GM12878 (cell line): ENCODE measurements around the gene RPL27A. TPM values are rescaled to one million over a fixed set of nuclear protein-coding genes. Genes with fewer than 3 reads are reported as not detected.

Source experiments
- ATAC-seq: fragments of 200-7000 bp; cut with Tn5 transposase; 3 replicates; pipeline ENCODE4 v1.9.1; 2020; ENCODE audit warnings: mild to moderate bottlenecking, moderate library complexity
- BruUV-seq: library from RNA; stranded (reverse); fragments of 400-500 nt; replicated peaks from 2 replicates; lab custom pipeline; 2021; lab: Mats Ljungman, UMichigan
- CTCF ChIA-PET: fragments of 300-600 bp; sonication (Branson Sonifier 250); formaldehyde crosslinking; extraction: SDS; loops from one replicate; lab custom pipeline; 2021; ENCODE audit warnings: inconsistent platforms; lab: Yijun Ruan, JAX
- POLR2A ChIA-PET: fragments of 350-600 bp; formaldehyde crosslinking; extraction: SDS; loops from one replicate; lab custom pipeline; 2021; ENCODE audit warnings: inconsistent platforms; lab: Charles Lee
- RAD21 ChIA-PET: fragments of 300-600 bp; sonication (Branson Sonifier 250); formaldehyde crosslinking; loops from one replicate; lab custom pipeline; 2023; ENCODE audit warnings: antibody characterized with exemption; ENCODE audit not compliant: unreplicated experiment; lab: Charles Lee
- SMC1A ChIA-PET: fragments of 300-600 bp; sonication (Branson Sonifier 250); formaldehyde crosslinking; loops from one replicate; lab custom pipeline; 2023; ENCODE audit not compliant: unreplicated experiment, uncharacterized antibody; lab: Charles Lee
- DNase-seq: peaks from one replicate; pipeline ENCODE4 v3.0.0-alpha.2; 2011; ENCODE audit warnings: low read depth, low spot score
- FAIRE-seq: peaks from 3 replicates; lab custom pipeline; 2011; peaks lifted over from hg19 to GRCh38; lab: Jason Lieb, UNC
- H2AFZ ChIP-seq: 2 replicates; pipeline ENCODE4 v1.6.0; 2011; ENCODE audit warnings: low read depth, low read length, control low read depth; ENCODE audit not compliant: control insufficient read depth
- H3K27ac ChIP-seq: 2 replicates; pipeline ENCODE4 v1.5.1; 2011; ENCODE audit warnings: control low read depth; ENCODE audit not compliant: control insufficient read depth, insufficient read depth
- H3K27me3 ChIP-seq, 2 experiments: replicated peaks in 1 of 2; 2 replicates each; pipeline versions ENCODE4 v1.6.0 to v1.6.1; 2011; ENCODE audit warnings: low read length in 1 of 2; ENCODE audit not compliant: control insufficient read depth in 2 of 2, insufficient read depth in 2 of 2
- H3K36me3 ChIP-seq, 2 experiments: 2 replicates each; pipeline ENCODE4 v1.5.1; 2011; ENCODE audit warnings: low read length in 1 of 2; ENCODE audit not compliant: control insufficient read depth in 2 of 2, insufficient read depth in 2 of 2
- H3K4me1 ChIP-seq: 2 replicates; pipeline ENCODE4 v1.6.1; 2011; ENCODE audit warnings: mild to moderate bottlenecking, low read length, moderate library complexity, mixed read lengths; ENCODE audit not compliant: control insufficient read depth, insufficient read depth
- H3K4me2 ChIP-seq: 2 replicates; pipeline ENCODE4 v1.6.0; 2011; ENCODE audit warnings: control low read depth; ENCODE audit not compliant: control insufficient read depth, insufficient read depth
- H3K4me3 ChIP-seq: fragments of 200-600 bp; sonication (generic); 2 replicates; pipeline ENCODE4 v1.5.1; 2016
- H3K79me2 ChIP-seq: 2 replicates; pipeline ENCODE4 v1.6.0; 2011; ENCODE audit warnings: low read length; ENCODE audit not compliant: control insufficient read depth, insufficient read depth
- H3K9ac ChIP-seq: 2 replicates; pipeline ENCODE4 v1.8.0; 2011; ENCODE audit warnings: low read length, control low read depth, mixed read lengths; ENCODE audit not compliant: control insufficient read depth, insufficient read depth
- H3K9me3 ChIP-seq: replicated peaks from 3 replicates; pipeline ENCODE4 v1.5.1; 2011; ENCODE audit warnings: mild to moderate bottlenecking, low read length; ENCODE audit not compliant: control insufficient read depth, insufficient read depth
- H4K20me1 ChIP-seq: 2 replicates; pipeline ENCODE4 v1.6.0; 2011; ENCODE audit not compliant: control insufficient read depth, insufficient read depth
- CEBPB ChIP-seq, 2 experiments: fragments of 150-350 bp in 1 of 2; IDR thresholded peaks; 2 replicates each; pipeline ENCODE4 v1.6.1; 2012 to 2014; ENCODE audit warnings: low read depth in 2 of 2, low read length in 2 of 2, borderline replicate concordance in 1 of 2, inconsistent platforms in 1 of 2
- FOS ChIP-seq: IDR thresholded peaks from 3 replicates; pipeline ENCODE4 v1.6.1; 2011; ENCODE audit warnings: borderline replicate concordance; ENCODE audit not compliant: insufficient read length; ENCODE audit errors: extremely low read depth
- NR2C1 ChIP-seq: fragments of 450-650 bp; IDR thresholded peaks from 2 replicates; pipeline ENCODE4 v1.6.1; 2017; ENCODE audit warnings: antibody characterized with exemption, mild to moderate bottlenecking, moderate library complexity
- PBX3 ChIP-seq: IDR thresholded peaks from 2 replicates; pipeline ENCODE4 v1.6.1; 2011; ENCODE audit warnings: mild to moderate bottlenecking, low read depth, low read length, moderate library complexity; ENCODE audit not compliant: insufficient replicate concordance
- PKNOX1 ChIP-seq: fragments of 450-650 bp; IDR thresholded peaks from 2 replicates; pipeline ENCODE4 v1.6.1; 2016; ENCODE audit warnings: mild to moderate bottlenecking
- ZNF622 ChIP-seq: fragments of 450-650 bp; IDR thresholded peaks from 2 replicates; pipeline ENCODE4 v1.6.1; 2017; ENCODE audit warnings: mild to moderate bottlenecking, inconsistent platforms
- ZNF687 ChIP-seq: fragments of 450-650 bp; IDR thresholded peaks from 2 replicates; pipeline ENCODE4 v1.6.1; 2017; ENCODE audit warnings: mild to moderate bottlenecking, moderate library complexity
- WGBS: methylation state at CpG from one replicate; pipeline ENCODE4 v1.1.6; 2016; ENCODE audit warnings: low lambda C conversion rate; ENCODE audit not compliant: insufficient replicate concordance, insufficient coverage; ENCODE audit errors: missing lambda C conversion rate; 5-methylcytosine and 5-hydroxymethylcytosine counted together
- in situ Hi-C: fragments of 300-500 bp; cut with MboI; formaldehyde crosslinking; loops from 9 replicates; pipeline ENCODE4 v1.14.3; 2018; ENCODE audit warnings: mixed read lengths
- intact Hi-C: fragments of 100-400 bp; cut with micrococcal nuclease; formaldehyde crosslinking; loops from one replicate; pipeline ENCODE4 v1.14.2; 2022; ENCODE audit not compliant: unreplicated experiment
- polyA plus RNA-seq, 11 experiments: library from polyadenylated mRNA; depleted of rRNA in 4 of 11; unstranded in 6 of 11; stranded (reverse) in 5 of 11; fragments of >200 nt; fragmentation: Nextera tagmentation in 4 of 11; fragmentation: Illumina TruSeq in 1 of 11; extraction: Ambion mirVana in 4 of 11; extraction: Trizol in 1 of 11; gene quantifications; 1 replicate in 1 of 11; 2 replicates in 10 of 11; pipeline versions ENCODE4 v1.2.1 to v1.2.3, GENCODE V29; 2011 to 2016; ENCODE audit warnings: inconsistent platforms in 2 of 11, missing spikeins in 2 of 11, low read depth in 1 of 11
- total RNA-seq, 4 experiments: library from RNA; depleted of rRNA in 3 of 4; stranded (reverse); fragments of >200 nt in 3 of 4; fragmentation: Illumina TruSeq in 1 of 4; extraction: Trizol in 1 of 4; gene quantifications; 2 replicates each; pipeline versions ENCODE4 v1.2.1 to v1.2.3, GENCODE V29; 2013 to 2021

Gene RPL27A
- total and polyA plus RNA-seq, 10 of the 15 experiments (the other 5 are each of a cell fraction or from before 2014, with no cell fraction given) = 978 to 4,776 (median 1,959) TPM

- FAIRE-seq (no peak), DNase-seq (no peak), ATAC-seq (no peak)
- Histone ChIP-seq H3K79me2 (no peaks in the 10 kb centered on the region), H2AFZ (no peak overlapping the region), H3K27ac (no peak overlapping the region), H3K4me1 (no peaks in the 10 kb centered on the region), H4K20me1 (no peaks in the 10 kb centered on the region), H3K9ac (no peak overlapping the region), H3K9me3 (no peaks in the 10 kb centered on the region), H3K4me2 (no peak overlapping the region), H3K4me3 (no peak overlapping the region), H3K36me3 (peaks cover 5 to 15% of the 10 kb centered on the region in 2 experiments; a peak in 3 of 4 replicates), H3K27me3 (no peaks in the 10 kb centered on the region)
- RAD21 ChIA-PET = no interaction called here
- TF ChIP-seq PKNOX1 (no peak), FOS (no peak), CEBPB (IDR thresholded peaks at IDR 0.05; ENCODE audit: borderline replicate concordance in 1 of 2, low read depth in 2 of 2, low read length in 2 of 2) (no peak), NR2C1 (no peak), PBX3 (no peak), ZNF622 (no peak), ZNF687 (no peak)
- intact Hi-C loops (no loop called here), in situ Hi-C loops (no loop called here)
- CTCF ChIA-PET = no interaction called here
- SMC1A ChIA-PET = no interaction called here
- POLR2A ChIA-PET = no interaction called here
- WGBS = 98% methylated on average over 4 of the region's 4 CpGs
- BruUV-seq = TSS peak; percentile 7
These were observed 11.4 kb upstream of the RPL27A start for GRCh38 chr11:8671193-8671612.
